Measurements from ENCODE around the gene SNCA.

The SNCA gene

DNA sequence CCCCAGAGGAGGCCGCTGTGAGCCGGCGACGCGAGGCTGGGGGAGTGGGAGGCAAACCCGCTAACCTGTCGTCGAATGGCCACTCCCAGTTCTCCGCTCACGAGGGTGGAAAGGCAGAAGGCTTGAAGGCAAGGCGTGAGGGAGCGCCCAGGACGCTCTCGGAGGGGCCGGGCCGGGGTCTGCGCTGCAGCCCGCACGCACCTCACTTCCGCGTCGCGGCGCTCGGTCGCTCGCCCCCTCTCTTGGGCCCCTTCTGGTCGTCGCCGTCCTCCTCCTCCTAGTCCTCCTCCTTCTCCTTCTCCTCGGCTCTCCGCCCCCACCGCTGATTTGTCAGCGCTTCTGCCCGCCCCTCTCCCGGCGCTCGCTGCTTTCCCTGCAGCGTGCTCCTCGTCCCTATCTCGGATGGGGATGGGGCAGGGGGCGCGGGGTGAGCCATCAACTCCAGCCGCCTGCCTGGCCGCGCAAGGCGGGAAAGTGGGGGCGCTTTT, at the start of gene SNCA:
Gene SNCA (minus strand): TSS at position 265 of the 488 bp plus-strand sequence. CDS start 1,494 bp downstream, outside the sequence.
- peak; percentile 37 for DNase-seq

DNA sequence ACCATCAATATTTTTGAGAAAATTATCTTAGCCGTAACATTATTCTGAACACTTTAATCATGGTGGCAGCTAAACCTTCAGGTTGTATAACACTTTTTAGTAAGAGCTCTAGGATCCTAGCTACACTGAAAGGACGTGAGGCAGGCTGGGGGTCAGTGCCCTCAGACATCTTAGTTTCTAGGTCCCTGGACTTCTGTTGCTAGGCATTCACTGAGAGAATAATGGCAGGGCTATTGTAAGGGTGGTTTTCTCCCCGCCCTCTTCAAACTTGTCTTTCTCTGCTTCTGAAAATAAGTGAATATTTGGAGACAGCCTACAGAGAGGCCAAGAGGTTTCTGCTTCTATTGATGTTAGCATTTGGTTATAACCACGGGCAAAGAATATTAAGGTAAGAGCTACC, 42.3 kb upstream of the SNCA start:
- DNase-seq: no peak

DNA sequence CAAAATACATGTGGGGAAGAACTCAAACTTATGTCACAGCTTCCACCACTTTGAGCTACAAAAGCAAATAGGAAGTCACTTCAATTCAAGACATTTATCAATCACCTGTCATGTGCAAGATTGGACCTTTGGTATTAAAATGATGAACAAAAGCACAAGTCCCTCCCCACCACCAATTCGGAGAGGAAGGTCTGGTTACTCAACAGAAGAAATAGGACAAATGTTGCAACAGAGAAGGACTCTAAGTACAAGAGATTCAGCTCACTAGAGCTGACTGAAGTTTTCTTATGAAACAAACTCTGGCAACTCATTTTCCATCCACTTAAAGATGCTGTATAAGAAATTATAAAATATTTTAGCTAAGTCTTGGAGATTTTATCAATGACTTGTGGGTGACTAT, 41.6 kb upstream of the SNCA start:
- no peak for DNase-seq

DNA sequence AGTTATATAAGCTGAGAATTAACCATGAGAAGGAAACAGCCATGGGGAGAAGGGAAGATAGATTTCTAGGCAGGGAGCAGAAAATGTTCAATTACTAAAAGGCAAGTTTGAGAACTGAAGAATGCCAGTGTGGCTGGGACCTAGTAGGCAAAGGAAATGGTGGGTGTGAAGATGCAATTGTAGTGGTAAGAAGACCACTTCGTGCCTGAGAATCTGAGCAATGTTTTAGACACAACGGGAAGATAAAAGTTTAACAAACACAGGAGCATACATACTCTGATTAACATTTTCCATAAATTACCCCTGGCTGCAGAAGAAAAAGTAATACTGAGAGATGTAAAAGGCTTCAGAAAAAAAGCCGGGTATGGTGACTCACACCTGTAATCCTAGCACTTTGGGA, 39.6 kb upstream of the SNCA start:
- no peak for DNase-seq

DNA sequence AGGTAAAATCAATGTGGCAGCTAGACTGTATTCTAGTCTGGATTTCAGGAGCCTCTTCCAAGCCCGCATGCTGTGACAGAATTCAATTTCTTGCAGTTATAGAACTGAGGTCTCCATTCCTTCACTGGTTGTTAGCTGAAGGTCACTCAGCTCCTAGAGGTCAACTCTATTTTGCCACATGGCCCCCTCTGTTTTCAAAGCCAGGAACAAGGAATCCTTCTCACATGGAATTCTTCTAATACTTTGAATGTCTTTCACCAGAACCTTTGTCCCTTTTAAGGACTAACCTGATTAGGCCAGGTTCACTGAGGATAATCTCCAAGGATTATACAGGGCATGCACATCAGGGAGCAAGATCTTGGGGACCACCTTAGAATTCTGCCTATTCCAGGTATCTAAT, 34.2 kb upstream of the SNCA start:
- DNase-seq: no peak

DNA sequence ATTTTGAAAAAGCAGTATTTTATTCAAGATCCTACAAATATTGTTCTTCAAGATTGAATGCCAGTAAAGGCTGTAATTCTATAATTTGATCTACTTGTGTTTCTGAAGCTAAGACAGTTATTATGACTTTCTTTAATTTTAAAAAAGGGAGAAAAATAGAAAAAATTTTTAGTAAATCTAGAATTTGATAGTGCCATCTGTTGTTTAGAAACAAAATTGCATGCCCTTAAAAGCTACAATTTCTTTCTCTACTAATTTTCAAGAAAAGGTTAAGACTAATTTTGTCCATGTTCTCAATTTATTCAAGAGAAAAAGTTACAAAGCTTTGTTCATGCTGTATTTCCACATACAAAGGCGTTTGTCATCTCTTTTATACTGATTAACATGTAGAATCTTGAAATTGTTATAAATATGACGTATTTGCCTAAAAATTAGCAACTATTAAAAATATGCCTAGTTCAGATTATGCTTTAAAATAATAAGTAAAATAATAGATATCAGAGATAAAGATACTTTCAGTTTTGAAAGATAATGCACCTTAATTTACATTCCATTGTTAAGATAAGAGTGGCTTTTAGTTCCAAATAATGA, 32.1 kb upstream of the SNCA start:
- peak; percentile 2 for DNase-seq

DNA sequence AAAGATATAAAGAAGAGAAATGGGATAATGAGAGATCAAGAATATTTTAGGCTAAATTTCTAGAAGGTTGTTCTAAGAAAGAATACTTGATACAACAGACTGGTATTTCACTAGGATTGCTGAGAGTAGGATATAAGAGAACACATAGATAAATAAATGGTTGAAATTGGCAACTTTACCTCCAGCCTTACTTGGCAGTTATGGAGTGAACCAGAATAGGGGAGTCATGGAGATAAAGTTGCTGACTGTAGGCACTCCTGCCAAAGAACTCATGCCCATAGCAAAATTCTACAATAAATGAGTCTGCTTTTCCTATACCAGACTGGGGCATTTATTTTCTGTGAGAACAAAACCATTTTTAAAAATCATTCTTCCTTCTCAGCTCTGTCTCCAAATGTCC, 31.3 kb upstream of the SNCA start:
- no peak for DNase-seq

DNA sequence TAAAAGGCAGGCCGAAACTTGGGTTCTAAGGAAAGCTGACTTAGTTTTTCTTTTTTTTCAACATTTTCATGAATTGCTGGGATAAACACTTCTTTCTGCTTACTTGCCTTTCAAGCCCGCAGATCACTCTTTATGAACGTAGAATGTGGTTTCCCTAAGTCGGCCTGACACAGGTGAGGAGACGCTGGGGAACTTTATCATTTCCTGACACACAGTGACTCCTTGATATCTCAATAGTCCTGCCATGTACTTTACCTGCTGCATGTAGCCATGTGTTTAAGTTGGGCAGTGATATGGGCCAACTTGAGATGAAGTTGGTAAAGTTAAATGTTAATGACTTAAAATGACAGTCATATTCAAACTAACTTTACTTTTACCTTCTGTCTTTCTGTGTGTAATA, 26.6 kb upstream of the SNCA start:
- DNase-seq: no peak

DNA sequence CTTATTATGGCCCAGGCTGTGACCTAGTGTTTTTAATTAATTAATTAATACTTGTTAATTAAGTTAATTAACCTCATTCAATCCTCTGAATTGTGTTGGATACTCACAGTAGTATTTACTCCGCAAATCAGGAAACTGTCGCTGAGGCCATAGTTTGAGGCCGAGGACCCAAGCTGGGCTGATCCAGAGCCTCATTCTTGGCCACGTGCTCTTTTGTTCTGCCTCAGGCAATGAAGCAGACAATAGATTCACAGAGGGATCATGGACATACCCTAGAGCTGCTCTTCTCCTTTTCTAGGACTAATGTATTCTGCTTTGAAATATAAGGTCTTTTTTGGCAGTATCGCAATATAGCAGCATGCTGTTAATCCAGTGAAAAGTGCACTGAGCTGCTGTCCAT, 24.0 kb upstream of the SNCA start:
- no peak for DNase-seq

DNA sequence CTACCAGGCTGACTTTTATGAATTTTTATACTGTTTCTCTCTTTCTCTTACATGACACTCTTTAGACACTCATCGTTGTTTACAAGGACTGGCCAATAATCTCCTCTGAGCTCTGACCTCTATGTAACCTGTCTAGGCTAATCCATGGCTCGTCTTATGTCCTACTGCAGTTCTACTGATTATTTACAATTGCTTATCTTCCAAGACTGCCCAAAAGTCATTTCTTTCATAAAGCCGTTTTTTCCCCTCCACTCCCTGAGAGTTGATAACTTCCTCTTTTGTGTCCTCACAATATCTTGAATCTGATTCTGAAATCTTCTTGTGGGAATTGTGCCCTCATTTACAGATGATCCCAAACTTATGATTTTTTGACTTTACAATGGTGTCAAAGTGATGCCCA, 18.3 kb upstream of the SNCA start:
- no peak for DNase-seq

DNA sequence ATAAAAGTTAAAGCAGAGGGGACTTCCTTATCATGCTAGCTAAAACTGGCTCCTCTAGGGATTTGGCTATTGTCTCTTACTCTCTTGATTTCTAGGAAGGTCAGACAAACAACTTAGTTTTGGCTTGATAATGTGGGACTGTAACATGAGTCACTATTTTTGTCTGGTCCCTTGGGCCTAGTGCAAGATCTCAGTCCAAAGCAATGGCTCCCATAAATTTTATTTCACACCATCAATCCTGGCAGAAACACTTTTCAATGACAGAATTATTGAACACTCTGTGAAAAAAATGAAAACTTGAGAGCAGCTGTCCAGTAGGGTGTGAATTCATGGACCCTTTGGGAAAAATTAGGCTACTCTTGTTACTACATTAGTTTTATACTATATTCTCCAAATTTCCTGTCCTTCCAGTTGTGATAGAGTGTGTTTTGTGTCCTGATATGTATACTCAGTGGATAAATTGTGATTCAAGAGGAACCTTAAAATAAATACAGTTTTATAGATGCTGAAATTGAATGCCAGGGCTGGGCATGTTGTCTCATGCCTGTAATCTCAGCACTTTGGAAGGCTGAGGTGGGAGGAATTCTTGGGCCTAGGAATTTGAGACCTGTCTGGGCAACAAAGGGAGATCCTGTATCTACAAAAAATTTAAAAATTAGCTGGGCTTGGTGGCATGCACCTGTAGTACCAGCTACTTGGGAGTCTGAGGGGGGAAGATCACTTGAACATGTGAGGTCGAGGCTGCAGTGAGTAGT, 10.8 kb upstream of the SNCA start:
- DNase-seq: no peak

DNA sequence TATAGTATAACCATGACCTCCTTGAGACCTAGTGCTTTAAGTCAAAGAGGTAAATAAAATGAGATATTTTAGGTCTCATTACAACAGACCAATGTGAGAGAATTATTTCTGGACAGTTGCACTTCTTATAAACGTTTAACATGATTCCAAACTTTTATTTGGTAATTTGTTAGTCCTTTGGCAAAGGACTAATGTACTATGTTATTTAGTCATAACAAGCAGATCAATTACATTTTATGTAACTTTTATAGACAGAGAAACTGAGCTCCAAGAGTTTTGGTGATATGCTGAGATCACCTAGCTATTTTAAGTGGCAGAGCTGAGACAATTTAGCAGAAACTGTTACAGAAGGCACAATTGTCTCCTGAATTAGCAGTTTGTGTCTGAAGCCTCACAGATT, 2.6 kb upstream of the SNCA start:
- no peak for DNase-seq

DNA sequence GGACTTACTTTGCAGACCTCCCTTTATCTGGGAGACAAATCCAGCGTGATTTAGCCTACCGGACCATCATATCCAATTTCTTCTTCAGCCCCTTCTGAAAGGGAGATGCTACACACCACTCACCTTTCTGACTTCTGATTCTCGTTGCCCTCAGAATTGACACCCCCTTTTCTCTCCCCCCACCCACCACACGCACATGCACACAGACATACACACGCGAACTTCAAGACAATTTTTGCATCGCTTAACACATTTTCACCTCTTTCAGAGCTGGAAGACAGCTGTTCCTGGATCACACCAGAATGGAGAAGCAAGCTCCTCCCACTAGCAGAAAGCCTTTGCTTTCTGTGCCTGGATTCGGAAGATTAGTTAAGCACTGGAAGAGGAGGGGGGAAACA, 1.0 kb upstream of the SNCA start:
- no peak for DNase-seq

DNA sequence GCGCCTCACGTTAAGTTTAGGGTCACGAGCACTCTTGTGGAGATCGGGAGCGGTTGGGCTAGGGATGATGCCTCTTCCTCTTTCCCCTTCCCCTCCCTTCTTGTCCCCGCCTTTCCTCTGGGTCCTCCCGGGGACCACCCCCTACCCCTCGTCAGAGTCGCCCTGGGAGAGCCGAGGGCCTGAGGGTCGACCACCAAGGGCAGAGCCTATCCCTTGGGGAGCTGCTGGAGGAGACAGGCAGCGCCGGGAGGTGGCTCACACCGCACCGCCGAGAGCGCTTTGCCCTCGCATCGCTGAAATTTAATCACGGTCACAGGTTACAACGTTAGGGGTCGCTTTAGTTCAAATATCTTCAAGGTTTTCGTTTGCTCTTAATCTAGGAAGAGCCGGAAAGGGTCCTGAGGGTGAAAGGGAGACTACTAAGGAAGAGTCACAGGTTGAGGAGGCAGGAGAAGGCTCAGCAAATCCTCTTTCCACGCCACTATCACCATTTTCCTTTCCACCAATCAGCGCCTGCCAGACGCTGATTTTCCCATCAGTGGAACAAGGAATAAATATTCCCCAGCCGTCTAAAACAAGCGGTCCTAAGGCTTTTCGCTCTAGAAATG, 528 bp upstream of the SNCA start:
- no peak for DNase-seq

DNA sequence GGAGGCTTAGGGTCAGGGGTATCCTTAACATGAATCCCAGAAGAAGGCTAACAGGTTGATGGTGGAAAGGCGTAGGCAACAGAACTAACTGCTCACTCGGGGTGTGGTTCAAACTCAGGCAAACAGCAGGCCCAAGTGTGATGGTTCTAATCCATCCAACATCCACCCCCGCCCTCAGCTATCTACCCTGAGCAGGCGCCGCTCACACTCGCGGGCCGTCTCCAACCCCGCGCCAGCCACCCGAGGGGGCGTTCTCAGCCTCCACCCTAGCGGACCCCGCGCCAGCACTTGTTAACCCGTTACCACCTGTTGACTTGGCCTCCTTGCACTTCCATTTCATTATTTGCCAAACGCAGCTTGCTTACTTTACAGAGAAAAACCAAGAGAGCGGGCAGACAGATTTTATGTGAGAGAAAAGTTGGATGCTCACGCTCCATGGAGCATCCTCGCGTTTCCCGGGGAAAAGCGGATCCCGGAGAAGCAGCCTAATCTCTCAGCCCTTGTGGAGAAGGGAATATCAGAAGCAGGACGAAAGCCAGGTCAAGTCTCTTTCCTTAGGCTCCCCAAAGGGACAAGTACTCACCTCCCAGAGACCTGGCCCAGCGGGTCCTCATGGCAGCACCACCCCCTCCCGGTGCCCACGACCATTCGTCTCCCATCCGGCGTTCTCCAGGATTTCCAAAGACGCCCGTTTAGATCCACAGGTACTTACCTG, 773 bp downstream of the SNCA start:
- DNase-seq: no peak

DNA sequence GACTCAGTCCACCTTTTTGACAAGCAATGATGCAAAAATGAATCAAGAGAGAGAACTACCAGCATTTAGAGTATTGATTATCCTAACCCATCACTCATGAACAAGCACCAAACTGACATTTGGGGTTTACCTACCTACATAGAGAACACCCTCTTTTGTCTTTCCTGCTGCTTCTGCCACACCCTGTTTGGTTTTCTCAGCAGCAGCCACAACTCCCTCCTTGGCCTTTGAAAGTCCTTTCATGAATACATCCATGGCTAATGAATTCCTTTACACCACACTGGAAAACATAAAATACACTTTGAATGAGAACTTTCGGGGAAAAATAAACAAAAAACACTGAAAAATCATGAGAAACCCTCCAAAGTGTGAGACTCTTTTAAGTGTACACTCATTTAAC, 1.5 kb downstream of the SNCA start:
- no peak for DNase-seq

DNA sequence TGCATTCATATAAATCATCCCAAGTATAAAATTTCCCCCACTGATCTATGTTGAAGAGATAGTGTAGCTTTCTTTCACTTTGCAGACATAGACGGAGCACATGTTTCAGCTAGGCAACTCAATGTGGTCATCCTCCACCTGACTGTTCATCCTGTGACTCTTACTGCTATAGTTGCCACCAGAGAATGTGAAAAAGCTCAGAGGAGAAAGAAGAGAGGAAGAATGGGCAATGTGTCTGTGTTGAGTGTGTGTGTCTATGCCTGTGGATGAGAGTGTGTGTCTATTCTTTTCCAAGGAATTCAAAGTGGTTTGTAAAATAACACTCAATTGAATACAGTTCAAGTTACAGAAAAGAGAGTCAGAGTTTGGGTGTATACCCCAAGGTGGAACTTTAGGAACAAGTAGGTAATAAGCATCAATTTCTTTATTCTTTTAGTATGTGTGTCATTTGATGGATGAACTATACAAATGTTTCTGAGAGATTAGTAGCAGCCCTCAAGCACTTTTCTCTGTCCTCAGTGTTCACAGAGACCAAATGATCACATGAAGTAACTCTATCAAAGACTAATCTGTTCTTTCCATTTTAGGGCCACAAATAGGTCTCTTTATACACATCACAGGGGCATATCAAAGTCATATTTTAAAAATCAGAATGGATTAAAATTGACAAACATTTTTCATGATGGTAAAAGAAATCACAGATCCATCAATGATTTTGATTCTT, 2.3 kb downstream of the SNCA start:
- no peak for DNase-seq

DNA sequence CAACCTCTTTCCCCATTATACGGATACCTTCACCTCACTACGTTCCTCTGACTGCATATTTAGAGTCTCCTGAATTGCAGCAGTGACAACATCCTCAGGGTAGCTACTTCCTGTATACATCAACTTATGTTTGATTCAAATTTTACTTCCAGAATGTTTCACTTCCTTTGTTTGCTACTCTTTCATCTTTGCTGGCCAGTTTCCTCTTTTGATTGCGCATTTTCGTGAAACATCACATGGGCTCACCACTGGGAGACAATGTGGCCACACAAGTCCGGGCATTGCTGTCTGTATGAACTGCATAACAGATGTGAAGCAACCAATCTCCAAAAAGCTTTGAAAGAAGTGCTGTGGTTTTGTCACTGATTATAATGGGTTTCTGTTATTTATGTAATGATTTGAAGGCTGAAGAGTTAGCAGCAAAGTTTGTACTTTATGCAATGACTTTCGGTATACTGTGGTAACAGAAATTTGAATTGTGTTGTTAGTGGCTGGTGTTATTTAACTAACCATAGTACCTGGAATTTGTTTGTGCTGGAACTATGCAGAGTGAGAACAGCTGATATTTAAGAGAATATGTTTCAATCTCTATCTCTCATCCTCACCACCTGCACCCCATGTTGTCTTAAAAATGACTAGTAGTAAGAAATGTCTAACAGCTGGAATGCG, 7.4 kb downstream of the SNCA start:
- DNase-seq: peak; percentile 21

DNA sequence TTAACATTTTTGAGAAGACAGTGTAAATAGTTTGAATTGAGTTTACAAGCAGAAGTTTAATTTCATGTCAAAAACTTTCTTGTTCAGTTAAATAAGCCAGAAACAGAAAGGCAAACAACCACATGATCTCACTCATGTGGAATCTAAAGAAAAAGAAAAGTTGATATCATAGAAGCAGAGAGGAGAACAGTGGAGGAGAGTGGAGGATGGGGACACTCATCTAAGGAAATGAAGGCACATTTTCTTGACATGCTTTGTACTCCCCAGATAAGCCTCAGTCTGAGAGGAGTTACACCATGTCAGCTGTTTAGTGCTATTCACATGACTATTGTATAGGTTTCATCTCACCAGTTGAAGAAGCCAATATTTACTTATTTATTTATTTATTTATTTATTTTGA, 13.5 kb downstream of the SNCA start:
- peak; percentile 22 for DNase-seq

DNA sequence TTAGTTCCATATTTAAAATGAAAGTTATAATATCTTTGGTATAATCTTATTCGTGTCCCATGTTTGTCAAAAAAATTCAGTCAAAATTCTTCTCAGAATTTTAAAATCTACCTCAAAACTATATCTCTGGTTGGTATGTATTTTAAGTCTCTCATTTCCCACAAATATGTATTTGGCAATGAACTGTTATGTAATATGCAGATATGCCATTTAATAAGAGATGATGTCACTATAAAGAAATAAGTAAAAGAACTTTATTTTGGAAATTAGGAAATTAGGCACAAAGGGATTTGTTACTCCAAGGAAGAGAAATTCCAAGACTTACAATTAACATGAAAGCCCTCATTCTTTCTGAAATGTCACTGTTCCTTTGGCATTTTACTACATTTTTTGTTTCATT, 15.3 kb downstream of the SNCA start:
- DNase-seq: no peak

DNA sequence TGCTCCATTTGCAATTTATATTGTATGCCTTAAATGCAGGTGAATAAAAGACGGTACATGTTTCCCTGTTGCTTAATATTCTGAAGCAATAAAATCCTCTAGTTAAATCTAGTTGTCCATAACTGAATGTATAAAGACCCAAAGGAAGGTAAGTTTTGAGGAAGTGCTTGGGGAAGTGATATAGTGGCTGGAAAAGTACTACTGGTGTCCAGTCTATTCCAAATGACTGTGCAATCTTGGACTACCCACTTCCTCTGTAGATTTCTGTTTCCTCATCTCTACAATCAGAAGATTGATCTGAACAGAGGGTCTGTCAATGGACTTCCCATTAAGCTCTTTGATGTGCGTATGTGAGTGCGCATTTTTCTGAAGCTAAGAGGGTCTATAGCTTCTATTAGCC, 17.0 kb downstream of the SNCA start:
- no peak for DNase-seq

DNA sequence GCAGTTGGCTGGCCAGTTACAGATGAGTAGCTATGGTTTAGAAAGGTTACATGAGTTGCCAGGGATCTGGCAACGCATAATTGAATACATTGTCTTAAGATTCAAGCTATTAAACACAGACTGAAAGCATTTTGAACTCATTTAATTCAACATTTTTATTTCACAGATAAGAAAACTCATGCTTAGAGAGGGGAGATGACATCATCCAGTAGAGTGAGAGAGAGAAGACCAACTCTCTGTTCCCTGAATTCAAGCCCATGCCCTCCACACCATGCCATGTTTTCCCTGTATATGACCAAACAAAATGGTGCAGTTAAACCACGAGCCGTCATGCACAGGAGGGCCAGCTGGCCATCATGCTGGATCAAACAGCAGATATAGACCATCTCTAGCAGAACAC, 22.6 kb downstream of the SNCA start:
- DNase-seq: no peak

DNA sequence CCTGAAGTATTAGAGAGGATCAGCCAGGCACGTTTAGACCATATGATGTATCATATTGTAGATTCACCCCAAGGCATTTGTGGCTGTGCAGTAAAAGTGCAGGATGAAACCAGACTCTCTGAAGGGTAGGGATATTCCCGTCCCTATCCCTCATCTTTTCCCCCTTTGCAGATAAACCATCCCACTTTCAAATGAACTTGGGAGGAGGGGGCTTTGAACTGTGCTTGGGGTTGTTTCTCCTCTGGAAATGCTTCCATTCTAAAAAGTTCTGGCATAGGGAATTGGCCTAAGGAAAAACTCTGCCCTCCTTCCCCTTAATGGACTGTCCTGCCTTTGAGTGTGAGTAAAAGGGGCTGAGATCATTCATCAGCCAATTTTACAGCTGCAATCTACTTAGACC, 23.8 kb downstream of the SNCA start:
- DNase-seq: no peak
